ENCODE results near the gene IREB2.

- no peak for TF ChIP-seq CTCF (IDR thresholded peaks at IDR 0.05)
- TF ChIP-seq POLR2A (IDR thresholded peaks at IDR 0.05), result no peak
Measured at GRCh38 chr15:78397382-78397781, 40.6 kb upstream of the IREB2 start.

Measured in adrenal gland (tissue), 5 donors.